Measurements from ENCODE around the gene FGFR2.

The FGFR2 gene

DNA sequence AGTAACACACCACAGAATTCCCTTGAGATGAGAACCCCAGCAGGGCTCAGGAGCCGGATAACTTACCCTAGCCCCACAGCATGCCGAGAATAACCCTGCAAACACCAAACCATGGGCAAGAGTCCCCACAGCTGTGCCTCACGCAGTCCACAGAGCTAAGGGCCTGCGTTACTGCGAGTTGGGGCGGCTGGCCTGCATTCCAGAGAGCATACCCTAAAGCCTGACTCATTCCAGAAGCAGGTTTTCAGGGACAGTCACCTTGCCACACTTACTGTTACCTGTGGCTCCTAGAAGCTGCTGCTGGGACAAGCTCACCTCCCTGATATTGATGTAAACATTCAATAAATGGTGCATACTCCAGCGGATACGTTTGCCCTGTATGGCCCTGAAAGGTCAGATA is 18.6 kb downstream of the FGFR2 start:
- no peaks in the 10 kb centered on the region for H4K20me1 ChIP-seq (ENCODE audit: insufficient read depth, low read length)
- H3K79me2 ChIP-seq (ENCODE audit: low read length) = no peaks in the 10 kb centered on the region
- no peak overlapping the region for H2AFZ ChIP-seq (ENCODE audit: low read depth, low read length)
- H3K27me3 ChIP-seq (ENCODE audit: low read depth, low read length) = no peaks in the 10 kb centered on the region
- no peak overlapping the region for H3K4me3 ChIP-seq (ENCODE audit: low read length)
- H3K4me2 ChIP-seq (ENCODE audit: low read length) = no peak overlapping the region
- H3K9ac ChIP-seq (ENCODE audit: low read length) = no peak overlapping the region
- TF ChIP-seq EZH2phosphoT487 (IDR thresholded peaks at IDR 0.05; ENCODE audit: low read depth) = no peak
- TF ChIP-seq, protein P1, sequence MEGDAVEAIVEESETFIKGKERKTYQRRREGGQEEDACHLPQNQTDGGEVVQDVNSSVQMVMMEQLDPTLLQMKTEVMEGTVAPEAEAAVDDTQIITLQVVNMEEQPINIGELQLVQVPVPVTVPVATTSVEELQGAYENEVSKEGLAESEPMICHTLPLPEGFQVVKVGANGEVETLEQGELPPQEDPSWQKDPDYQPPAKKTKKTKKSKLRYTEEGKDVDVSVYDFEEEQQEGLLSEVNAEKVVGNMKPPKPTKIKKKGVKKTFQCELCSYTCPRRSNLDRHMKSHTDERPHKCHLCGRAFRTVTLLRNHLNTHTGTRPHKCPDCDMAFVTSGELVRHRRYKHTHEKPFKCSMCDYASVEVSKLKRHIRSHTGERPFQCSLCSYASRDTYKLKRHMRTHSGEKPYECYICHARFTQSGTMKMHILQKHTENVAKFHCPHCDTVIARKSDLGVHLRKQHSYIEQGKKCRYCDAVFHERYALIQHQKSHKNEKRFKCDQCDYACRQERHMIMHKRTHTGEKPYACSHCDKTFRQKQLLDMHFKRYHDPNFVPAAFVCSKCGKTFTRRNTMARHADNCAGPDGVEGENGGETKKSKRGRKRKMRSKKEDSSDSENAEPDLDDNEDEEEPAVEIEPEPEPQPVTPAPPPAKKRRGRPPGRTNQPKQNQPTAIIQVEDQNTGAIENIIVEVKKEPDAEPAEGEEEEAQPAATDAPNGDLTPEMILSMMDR (IDR thresholded peaks at IDR 0.05; ENCODE audit: low read depth, low read length) = no peak
- no peaks in the 10 kb centered on the region for H3K4me1 ChIP-seq (ENCODE audit: low read length)
- H3K36me3 ChIP-seq (replicated peaks; ENCODE audit: low read depth, low read length) = no peaks in the 10 kb centered on the region
- no peaks in the 10 kb centered on the region for H3K9me3 ChIP-seq (ENCODE audit: insufficient read depth, low read length)
- no peak overlapping the region for H3K27ac ChIP-seq (ENCODE audit: low read length)

DNA sequence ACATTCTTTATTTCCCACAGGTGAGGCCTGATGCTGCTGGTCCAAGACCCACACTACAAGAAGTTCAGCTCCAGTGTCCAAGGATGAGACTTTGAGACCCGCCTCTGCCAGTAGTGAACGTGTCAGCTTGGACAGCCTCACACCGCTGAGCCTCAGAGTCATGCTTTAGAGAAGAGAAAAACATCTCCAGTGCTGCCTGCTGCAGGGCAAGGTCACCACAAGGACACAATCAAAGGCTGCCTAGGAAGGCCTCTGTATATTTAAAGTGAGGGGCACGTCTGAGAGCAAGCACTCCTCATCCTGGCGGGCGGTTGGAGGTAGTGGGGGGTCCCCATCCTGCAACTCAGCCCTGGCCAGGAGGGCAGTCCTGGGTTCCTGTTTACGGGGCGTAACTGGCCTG is 19.3 kb downstream of the FGFR2 start:
- Histone ChIP-seq H3K4me3 (ENCODE audit: low read length) (no peak overlapping the region), H3K4me1 (ENCODE audit: low read length) (no peaks in the 10 kb centered on the region)

DNA sequence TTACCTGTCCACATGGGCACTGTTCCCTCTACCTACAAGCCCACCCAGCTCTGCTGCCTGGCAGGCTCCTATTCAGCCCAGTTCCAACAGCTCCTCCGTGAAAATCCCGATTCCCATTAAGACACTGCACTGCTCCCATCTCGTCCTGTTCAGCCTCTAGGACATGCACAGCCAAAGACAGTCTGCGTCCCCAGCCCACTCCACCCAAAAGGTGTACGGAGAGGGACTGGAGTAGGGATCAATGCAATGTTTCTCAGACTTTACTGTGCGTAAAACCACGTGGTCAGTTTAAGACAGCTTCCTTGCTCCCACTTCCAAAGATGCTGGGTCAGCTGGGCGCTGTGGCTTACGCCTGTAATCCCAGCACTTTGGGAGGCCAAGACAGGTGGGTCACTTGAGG is 19.9 kb downstream of the FGFR2 start:
- Histone ChIP-seq H3K27ac (ENCODE audit: low read length) (no peak overlapping the region), H3K9me3 (ENCODE audit: insufficient read depth, low read length) (no peaks in the 10 kb centered on the region), H2AFZ (ENCODE audit: low read depth, low read length) (no peak overlapping the region), H4K20me1 (ENCODE audit: insufficient read depth, low read length) (no peaks in the 10 kb centered on the region), H3K4me2 (ENCODE audit: low read length) (no peak overlapping the region), H3K79me2 (ENCODE audit: low read length) (no peaks in the 10 kb centered on the region), H3K4me1 (ENCODE audit: low read length) (no peaks in the 10 kb centered on the region), H3K36me3 (replicated peaks; ENCODE audit: low read depth, low read length) (no peaks in the 10 kb centered on the region), H3K9ac (ENCODE audit: low read length) (no peak overlapping the region), H3K27me3 (ENCODE audit: low read depth, low read length) (0 out of 2 replicates have a peak, but pooled peaks cover 2% of the 10 kb centered on the region), H3K4me3 (ENCODE audit: low read length) (no peak overlapping the region)
- no peak for TF ChIP-seq EZH2phosphoT487 (IDR thresholded peaks at IDR 0.05; ENCODE audit: low read depth)
- TF ChIP-seq, protein P1 (IDR thresholded peaks at IDR 0.05; ENCODE audit: low read depth, low read length) = no peak

More for the DNA sequence above, 19.3 kb downstream of the FGFR2 start:
- Histone ChIP-seq H2AFZ (ENCODE audit: low read depth, low read length) (no peak overlapping the region), H3K4me2 (ENCODE audit: low read length) (no peak overlapping the region), H3K9me3 (ENCODE audit: insufficient read depth, low read length) (no peaks in the 10 kb centered on the region), H3K36me3 (replicated peaks; ENCODE audit: low read depth, low read length) (no peaks in the 10 kb centered on the region), H3K79me2 (ENCODE audit: low read length) (no peaks in the 10 kb centered on the region), H4K20me1 (ENCODE audit: insufficient read depth, low read length) (no peaks in the 10 kb centered on the region), H3K27ac (ENCODE audit: low read length) (no peak overlapping the region), H3K9ac (ENCODE audit: low read length) (no peak overlapping the region), H3K27me3 (ENCODE audit: low read depth, low read length) (no peaks in the 10 kb centered on the region)
- no peak for TF ChIP-seq EZH2phosphoT487 (IDR thresholded peaks at IDR 0.05; ENCODE audit: low read depth)
- TF ChIP-seq, protein P1 (IDR thresholded peaks at IDR 0.05; ENCODE audit: low read depth, low read length) = no peak

DNA sequence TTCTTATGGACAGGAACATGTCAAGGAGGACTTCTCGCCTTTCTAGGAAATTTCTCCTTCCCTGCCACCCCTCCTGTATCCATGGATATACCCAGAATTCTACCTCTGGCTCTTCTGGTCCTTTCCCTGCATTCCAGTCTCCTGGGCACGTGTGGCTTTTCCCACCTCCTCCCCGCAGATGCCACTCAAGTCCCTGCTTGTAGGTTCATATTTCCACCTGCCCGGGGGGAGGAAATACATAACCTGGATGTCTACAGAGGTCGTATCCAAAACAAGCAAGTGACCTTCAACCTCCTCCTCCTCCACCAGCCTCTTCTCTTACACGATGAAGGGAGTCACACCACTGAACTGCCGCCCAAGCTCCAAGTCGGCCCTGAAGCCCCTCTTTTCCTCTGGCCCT is 20.7 kb downstream of the FGFR2 start:
- TF ChIP-seq EZH2phosphoT487 (IDR thresholded peaks at IDR 0.05; ENCODE audit: low read depth) = no peak
- TF ChIP-seq, protein P1 (IDR thresholded peaks at IDR 0.05; ENCODE audit: low read depth, low read length) = no peak
- Histone ChIP-seq H3K4me2 (ENCODE audit: low read length) (no peak overlapping the region), H4K20me1 (ENCODE audit: insufficient read depth, low read length) (no peaks in the 10 kb centered on the region), H3K36me3 (replicated peaks; ENCODE audit: low read depth, low read length) (no peaks in the 10 kb centered on the region), H3K4me1 (ENCODE audit: low read length) (no peaks in the 10 kb centered on the region), H3K27ac (ENCODE audit: low read length) (no peak overlapping the region), H3K9ac (ENCODE audit: low read length) (no peak overlapping the region), H3K79me2 (ENCODE audit: low read length) (no peaks in the 10 kb centered on the region), H3K27me3 (ENCODE audit: low read depth, low read length) (0 out of 2 replicates have a peak, but pooled peaks cover 9% of the 10 kb centered on the region), H3K4me3 (ENCODE audit: low read length) (no peak overlapping the region), H2AFZ (ENCODE audit: low read depth, low read length) (no peak overlapping the region), H3K9me3 (ENCODE audit: insufficient read depth, low read length) (no peaks in the 10 kb centered on the region)

All from OCI-LY3 (cell line).